Loucy (cell line): ENCODE results near the gene VAV2.

Experiments used
- CTCF ChIP-seq: fragments of 200-600 bp; sonication (generic); conservative IDR thresholded peaks from 2 replicates; pipeline ENCODE4 v1.5.1; 2014; ENCODE audit warnings: mild to moderate bottlenecking, antibody characterized with exemption, low read length
- EZH2phosphoT487 ChIP-seq: fragments of 200-600 bp; IDR thresholded peaks from 2 replicates; pipeline ENCODE4 v1.6.1; 2018; ENCODE audit warnings: antibody characterized with exemption, mild to moderate bottlenecking, moderate library complexity, borderline replicate concordance

GRCh38 chr9:134007150-134007549 lies 15.0 kb upstream of the VAV2 start:
- TF ChIP-seq CTCF (no peak), EZH2phosphoT487 (no peak)
